GM12878 (cell line): Measurements from ENCODE around the gene PRPS1.

ENCODE experiments used
- ATF3 ChIP-seq: IDR thresholded peaks from 2 replicates; pipeline ENCODE4 v1.6.1; 2011; ENCODE audit warnings: low read depth, mild to moderate bottlenecking, low read length, moderate library complexity, borderline replicate concordance; ENCODE audit errors: extremely low read depth
- JUND ChIP-seq: IDR thresholded peaks from 2 replicates; pipeline ENCODE4 v1.6.1; 2012; ENCODE audit warnings: low read depth, mild to moderate bottlenecking, low read length, improper control_type of control experiment, moderate library complexity
- PBX3 ChIP-seq: IDR thresholded peaks from 2 replicates; pipeline ENCODE4 v1.6.1; 2011; ENCODE audit warnings: mild to moderate bottlenecking, low read depth, low read length, moderate library complexity; ENCODE audit not compliant: insufficient replicate concordance
- POLR2A ChIP-seq: IDR thresholded peaks from 2 replicates; pipeline ENCODE4 v1.6.1; 2011; ENCODE audit warnings: low read depth, mild to moderate bottlenecking, low read length
- ZSCAN29 ChIP-seq: fragments of 450-650 bp; IDR thresholded peaks from 2 replicates; pipeline ENCODE4 v1.6.1; 2017; ENCODE audit warnings: mild to moderate bottlenecking, moderate library complexity

GRCh38 chrX:107589243-107589642, 39.1 kb upstream of the PRPS1 start:
- TF ChIP-seq POLR2A (no peak), ATF3 (no peak), PBX3 (no peak), JUND (no peak), ZSCAN29 (no peak)
